Kidney (tissue), 14 donors: ENCODE results near the gene IBA57. TPM values are rescaled to one million over a fixed set of nuclear protein-coding genes. Genes with fewer than 3 reads are reported as not detected.

Source experiments
- DNase-seq, 5 donors: peaks; one replicate each; pipeline ENCODE4 v3.0.0-alpha.2; 2013 to 2020
- FAIRE-seq: peaks from 2 replicates; lab custom pipeline; 2012; peaks lifted over from hg19 to GRCh38; lab: Jason Lieb, UNC
- H3K27ac ChIP-seq, 2 donors: one replicate each; pipeline ENCODE4 v1.7.0; 2013; ENCODE audit warnings: low read depth in 2 of 2, low read length in 2 of 2, inconsistent platforms in 1 of 2
- H3K27me3 ChIP-seq: one replicate; pipeline ENCODE4 v1.7.1; 2013; ENCODE audit warnings: low read length, inconsistent platforms; ENCODE audit not compliant: control insufficient read depth, insufficient read depth
- H3K36me3 ChIP-seq, 3 donors: one replicate each; pipeline versions ENCODE4 v1.7.0 to v1.7.1; 2013; ENCODE audit warnings: low read length in 3 of 3, control low read depth in 1 of 3, inconsistent platforms in 1 of 3; ENCODE audit not compliant: insufficient read depth in 3 of 3, control insufficient read depth in 2 of 3
- H3K4me1 ChIP-seq, 3 donors: one replicate each; pipeline versions ENCODE4 v1.7.0 to v1.7.1; 2013; ENCODE audit warnings: low read length in 3 of 3, inconsistent platforms in 1 of 3, low read depth in 1 of 3; ENCODE audit not compliant: control insufficient read depth in 2 of 3, insufficient read depth in 2 of 3
- H3K4me3 ChIP-seq, 3 donors: one replicate each; pipeline versions ENCODE4 v1.7.0 to v1.8.1; 2013; ENCODE audit warnings: low read length in 3 of 3, control low read depth in 1 of 3, inconsistent platforms in 1 of 3
- H3K9ac ChIP-seq, 3 donors: one replicate each; pipeline versions ENCODE4 v1.7.0 to v1.7.1; 2013; ENCODE audit warnings: low read length in 3 of 3, control low read depth in 1 of 3, inconsistent platforms in 1 of 3
- H3K9me3 ChIP-seq, 3 donors: one replicate each; pipeline versions ENCODE4 v1.7.0 to v1.7.1; 2013; ENCODE audit warnings: low read length in 3 of 3, control low read depth in 1 of 3, inconsistent platforms in 1 of 3; ENCODE audit not compliant: control insufficient read depth in 2 of 3, insufficient read depth in 1 of 3
- intact Hi-C: fragments of 100-400 bp; cut with DNase I; formaldehyde crosslinking; loops from one replicate; pipeline ENCODE4 v1.11.1; 2022
- polyA plus RNA-seq: library from polyadenylated mRNA; stranded (reverse); fragments of 350-450 nt; fragmentation: Illumina TruSeq; extraction: RNeasy Lipid Tissue Mini Kit (QIAGEN cat#74804); gene quantifications from one replicate; pipeline ENCODE4 v1.2.3, GENCODE V29; 2014; ENCODE audit warnings: low read depth, low replicate concordance; ENCODE audit not compliant: insufficient read depth
- total RNA-seq: library from RNA; stranded (reverse); fragmentation: NEBNext Ultra II Directional; extraction: Animal tissue kit (Norgen Biotek cat#: 25700); gene quantifications from one replicate; pipeline ENCODE4 v1.2.1, GENCODE V29; 2021
- TF ChIP-seq, protein P1 (sequence below): IDR thresholded peaks from 3 replicates; pipeline ENCODE4 v1.5.1; 2012; ENCODE audit warnings: mild to moderate bottlenecking, moderate library complexity, borderline replicate concordance; ENCODE audit not compliant: insufficient read depth; ENCODE audit errors: extremely low read depth
- donor health status: control.
- donor health status: control.
- donor health status: control.
- donor health status: control.
- donor health status: control.
- donor health status: DM: yes; HTN: yes; CAD: no.
- donor health status: Normal renal cell carcinoma (clear cell type).

IBA57 gene
- total and polyA plus RNA-seq, 2 donors from 2014 or later: 4.7 to 13.0 TPM

DNA sequence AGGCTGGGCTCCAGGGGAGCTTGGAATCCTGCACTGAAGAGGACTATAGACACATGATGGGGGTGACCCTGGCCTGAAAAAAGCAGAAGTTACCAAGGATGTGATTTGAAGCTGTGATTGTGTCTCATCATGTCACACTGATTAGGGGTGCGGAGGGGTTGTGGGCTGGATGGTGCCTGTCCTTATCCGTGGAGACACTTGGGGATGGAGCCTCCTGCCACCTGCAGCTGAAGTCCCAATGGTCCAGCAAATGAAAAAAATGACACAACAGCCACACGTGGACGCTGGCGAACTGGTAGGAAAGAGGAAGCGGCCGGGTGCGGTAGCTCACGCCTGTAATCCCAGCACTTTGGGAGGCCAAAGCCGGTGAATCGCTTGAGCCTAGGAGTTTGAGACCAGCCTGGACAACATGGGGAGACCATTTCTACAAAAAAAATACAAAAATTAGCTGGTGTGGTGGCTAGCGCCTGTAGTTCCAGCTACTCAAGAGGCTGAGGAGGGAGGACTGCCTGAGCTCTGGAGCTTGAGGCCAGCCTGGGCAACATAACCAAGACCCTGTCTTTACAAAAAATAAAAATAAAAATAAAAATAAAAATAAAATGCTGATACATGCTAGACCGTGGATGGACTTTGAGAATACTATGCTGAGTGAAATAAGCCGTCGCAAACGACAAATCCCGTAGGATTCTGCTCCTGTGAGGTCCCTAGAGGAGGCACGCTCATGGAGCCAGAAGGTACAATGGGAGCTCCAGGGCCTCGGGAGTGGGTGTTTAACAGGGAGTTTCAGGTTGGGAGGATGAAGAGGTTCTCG is 838 bp upstream of the IBA57 start:
- H3K9me3 ChIP-seq: no peaks in the 10 kb centered on the region
- H3K4me1 ChIP-seq: peaks cover 0 to 11% (median 6%) of the 10 kb centered on the region in 3 donors
- peaks cover under 1% of the 10 kb centered on the region for H3K27me3 ChIP-seq
- peak overlapping the region; percentile 71 to 84 (median 80) for H3K9ac ChIP-seq
- DNase-seq (peak in 2 of 5 donors; percentile 77), FAIRE-seq (no peak)
- H3K27ac ChIP-seq: peak overlapping the region; percentile 90 to 91
- TF ChIP-seq, protein P1, sequence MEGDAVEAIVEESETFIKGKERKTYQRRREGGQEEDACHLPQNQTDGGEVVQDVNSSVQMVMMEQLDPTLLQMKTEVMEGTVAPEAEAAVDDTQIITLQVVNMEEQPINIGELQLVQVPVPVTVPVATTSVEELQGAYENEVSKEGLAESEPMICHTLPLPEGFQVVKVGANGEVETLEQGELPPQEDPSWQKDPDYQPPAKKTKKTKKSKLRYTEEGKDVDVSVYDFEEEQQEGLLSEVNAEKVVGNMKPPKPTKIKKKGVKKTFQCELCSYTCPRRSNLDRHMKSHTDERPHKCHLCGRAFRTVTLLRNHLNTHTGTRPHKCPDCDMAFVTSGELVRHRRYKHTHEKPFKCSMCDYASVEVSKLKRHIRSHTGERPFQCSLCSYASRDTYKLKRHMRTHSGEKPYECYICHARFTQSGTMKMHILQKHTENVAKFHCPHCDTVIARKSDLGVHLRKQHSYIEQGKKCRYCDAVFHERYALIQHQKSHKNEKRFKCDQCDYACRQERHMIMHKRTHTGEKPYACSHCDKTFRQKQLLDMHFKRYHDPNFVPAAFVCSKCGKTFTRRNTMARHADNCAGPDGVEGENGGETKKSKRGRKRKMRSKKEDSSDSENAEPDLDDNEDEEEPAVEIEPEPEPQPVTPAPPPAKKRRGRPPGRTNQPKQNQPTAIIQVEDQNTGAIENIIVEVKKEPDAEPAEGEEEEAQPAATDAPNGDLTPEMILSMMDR: no peak
- no peaks in the 10 kb centered on the region for H3K36me3 ChIP-seq
- H3K4me3 ChIP-seq: peak overlapping the region; percentile 76 to 85 (median 83)
- intact Hi-C loops: no loop called here

DNA sequence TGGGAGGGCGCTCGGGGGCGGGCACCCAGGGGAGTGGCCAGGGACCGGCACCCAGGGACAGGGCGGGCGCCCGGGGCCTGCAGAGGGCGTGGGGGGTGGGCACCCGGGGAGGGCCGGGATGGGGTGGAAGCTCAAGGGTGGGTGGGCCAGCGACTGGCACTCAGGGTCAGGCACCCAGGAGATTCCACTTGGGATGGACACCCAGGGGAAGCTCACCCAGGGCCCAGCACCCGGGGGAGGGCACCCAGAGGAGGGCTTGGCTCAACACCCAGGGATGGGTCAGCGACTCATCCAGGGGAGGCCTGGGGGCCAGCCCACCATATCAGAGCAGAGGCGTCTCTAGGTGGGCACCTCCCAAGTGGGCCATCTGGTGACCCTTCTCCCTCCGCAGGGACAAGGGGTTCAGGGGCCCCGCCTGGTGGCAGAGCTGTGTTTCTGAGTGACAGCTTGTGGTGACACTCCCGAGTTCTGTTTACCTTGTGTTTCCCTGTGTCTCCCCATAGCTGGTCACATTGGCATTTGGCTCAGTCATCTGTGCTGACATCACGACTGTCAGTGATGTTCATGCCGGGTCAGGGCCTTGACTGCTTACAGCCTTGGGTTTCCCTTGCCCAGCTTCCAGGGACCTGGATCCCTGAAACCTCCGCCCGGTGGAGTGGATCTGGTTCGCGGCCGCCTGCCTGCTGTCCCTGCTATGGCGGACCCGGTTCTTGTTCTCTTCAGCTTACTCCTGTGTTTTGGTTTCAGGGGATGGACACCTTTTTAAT is 749 bp downstream of the IBA57 start:
- H3K27me3 ChIP-seq: no peaks in the 10 kb centered on the region
- TF ChIP-seq, protein P1: peak; percentile 38
- FAIRE-seq (no peak), DNase-seq (peak in 4 of 5 donors; percentile 65 to 85 (median 78))
- peak overlapping the region; percentile 90 to 97 for H3K27ac ChIP-seq
- H3K36me3 ChIP-seq: no peaks in the 10 kb centered on the region
- H3K9me3 ChIP-seq: no peaks in the 10 kb centered on the region
- intact Hi-C loops: no loop called here
- peak overlapping the region; percentile 49 to 96 (median 79) for H3K9ac ChIP-seq
- peak overlapping the region; percentile 58 to 83 (median 77) for H3K4me3 ChIP-seq
- peaks cover 0 to 11% (median 6%) of the 10 kb centered on the region in 3 donors for H3K4me1 ChIP-seq

GRCh38 chr1:228168563-228169270 is 3.1 kb downstream of the IBA57 start:
- Histone ChIP-seq H3K36me3 (no peaks in the 10 kb centered on the region), H3K9me3 (no peaks in the 10 kb centered on the region), H3K4me1 (peaks cover 0 to 6% (median 6%) of the 10 kb centered on the region in 3 donors), H3K9ac (no peak overlapping the region), H3K27ac (no peak overlapping the region), H3K27me3 (no peaks in the 10 kb centered on the region), H3K4me3 (no peak overlapping the region)
- DNase-seq (peak in 2 of 5 donors; percentile 41 to 51), FAIRE-seq (no peak)
- TF ChIP-seq, protein P1: no peak
- intact Hi-C loops: no loop called here
